HCT116 (cell line): ENCODE measurements around the gene FIZ1. TPM values are rescaled to one million over a fixed set of nuclear protein-coding genes. Genes with fewer than 3 reads are reported as not detected.

Experiments used
- ATAC-seq: fragments of 200-7000 bp; cut with Tn5 transposase; 2 replicates; pipeline ENCODE4 v1.9.1; 2020; ENCODE audit warnings: mild to moderate bottlenecking, moderate library complexity
- Bru-seq: library from RNA; stranded (reverse); fragments of 400-500 nt; gene quantifications from one replicate; lab custom pipeline; 2021; lab: Mats Ljungman, UMichigan
- BruChase-seq, 2 experiments: library from RNA; stranded (reverse); fragments of 400-500 nt; gene quantifications; one replicate each; lab custom pipeline; 2021; lab: Mats Ljungman, UMichigan
- BruUV-seq: library from RNA; stranded (reverse); fragments of 400-500 nt; replicated peaks from 2 replicates; lab custom pipeline; 2021; lab: Mats Ljungman, UMichigan
- CTCF ChIA-PET: fragments of 300-600 bp; sonication (Branson Sonifier 250); formaldehyde crosslinking; loops from one replicate; lab custom pipeline; 2021; ENCODE audit warnings: antibody characterized with exemption; lab: Charles Lee
- POLR2A ChIA-PET: fragments of 300-600, 350-600 bp; sonication (Branson Sonifier 250); formaldehyde crosslinking; loops from one replicate; lab custom pipeline; 2021; ENCODE audit warnings: antibody characterized with exemption; lab: Charles Lee
- RAD21 ChIA-PET, 2 experiments: fragments of 300-600 bp; sonication (Branson Sonifier 250); formaldehyde crosslinking; loops; one replicate each; lab custom pipeline; 2023; ENCODE audit warnings: low total read pairs in 2 of 2; ENCODE audit not compliant: uncharacterized antibody in 2 of 2, unreplicated experiment in 2 of 2, low non-redundant PET in 1 of 2; lab: Charles Lee
- DNase-seq: peaks from one replicate; pipeline ENCODE4 v3.0.0-alpha.2; 2010; ENCODE audit warnings: low read depth, low spot score
- H2AFZ ChIP-seq: fragments of 200-600 bp; shearing (Covaris generic), sonication (generic); 2 replicates; pipeline ENCODE4 v1.6.1; 2017; ENCODE audit warnings: low read depth, mixed run types, mixed read lengths, antibody characterized with exemption, low read length; ENCODE audit not compliant: poor library complexity, severe bottlenecking
- H3K27ac ChIP-seq: 2 replicates; pipeline ENCODE4 v1.5.1; 2012; ENCODE audit warnings: low read depth, low read length
- H3K27me3 ChIP-seq: fragments of 200-600 bp; sonication (generic); 2 replicates; pipeline ENCODE4 v1.6.1; 2016; ENCODE audit warnings: mixed run types, low read length, mixed read lengths; ENCODE audit not compliant: insufficient read depth
- H3K36me3 ChIP-seq, 2 experiments: fragments of 200-500 bp in 1 of 2; fragments of 200-600 bp in 1 of 2; sonication (Bioruptor generic) in 1 of 2; sonication (generic) in 1 of 2; 2 replicates each; pipeline versions ENCODE4 v1.5.1 to v1.6.1; 2014 to 2016; ENCODE audit warnings: low read length in 2 of 2, inconsistent platforms in 1 of 2, mixed read lengths in 1 of 2, mixed run types in 1 of 2; ENCODE audit not compliant: insufficient read depth in 2 of 2, control insufficient read depth in 1 of 2
- H3K4me1 ChIP-seq, 2 experiments: fragments of 200-600 bp in 1 of 2; sonication (generic) in 1 of 2; 2 replicates each; pipeline versions ENCODE4 v1.5.1 to v1.6.1; 2012 to 2017; ENCODE audit warnings: low read length in 2 of 2, inconsistent platforms in 1 of 2, mild to moderate bottlenecking in 1 of 2, mixed read lengths in 1 of 2, mixed run types in 1 of 2, moderate library complexity in 1 of 2; ENCODE audit not compliant: insufficient read depth in 2 of 2, control insufficient read depth in 1 of 2
- H3K4me2 ChIP-seq: fragments of 200-600 bp; sonication (generic); 2 replicates; pipeline ENCODE4 v1.6.1; 2017; ENCODE audit warnings: mixed run types, low read length, mixed read lengths
- H3K4me3 ChIP-seq, 2 experiments: fragments of 200-600 bp in 1 of 2; sonication (generic) in 1 of 2; replicated peaks in 1 of 2; 2 replicates each; pipeline ENCODE4 v1.5.1; 2011 to 2016; ENCODE audit warnings: low read length in 2 of 2, control low read depth in 1 of 2, low read depth in 1 of 2, mild to moderate bottlenecking in 1 of 2, mixed read lengths in 1 of 2, mixed run types in 1 of 2
- H3K79me2 ChIP-seq: fragments of 200-600 bp; sonication (generic); 2 replicates; pipeline ENCODE4 v1.6.1; 2017; ENCODE audit warnings: mild to moderate bottlenecking, mixed run types, low read length, moderate library complexity, mixed read lengths; ENCODE audit not compliant: insufficient read depth
- H3K9ac ChIP-seq: fragments of 200-600 bp; sonication (generic); 2 replicates; pipeline ENCODE4 v1.6.1; 2016; ENCODE audit warnings: low read length, mixed read lengths
- H3K9me2 ChIP-seq: fragments of 200-600 bp; sonication (generic), shearing (Covaris generic); 2 replicates; pipeline ENCODE4 v1.6.1; 2017; ENCODE audit warnings: mixed run types, mild to moderate bottlenecking, moderate library complexity; ENCODE audit not compliant: insufficient read depth
- H3K9me3 ChIP-seq, 2 experiments: fragments of 200-500 bp in 1 of 2; fragments of 200-600 bp in 1 of 2; sonication (Bioruptor generic) in 1 of 2; sonication (generic) in 1 of 2; 2 replicates each; pipeline ENCODE4 v1.6.1; 2014 to 2017; ENCODE audit warnings: low read length in 2 of 2, mixed read lengths in 2 of 2, inconsistent platforms in 1 of 2, low read depth in 1 of 2, mild to moderate bottlenecking in 1 of 2, mixed run types in 1 of 2, moderate library complexity in 1 of 2; ENCODE audit not compliant: control insufficient read depth in 1 of 2, insufficient read depth in 1 of 2
- H4K20me1 ChIP-seq: fragments of 200-600 bp; sonication (generic), shearing (Covaris generic); 2 replicates; pipeline ENCODE4 v1.6.1; 2017; ENCODE audit warnings: mixed run types, mild to moderate bottlenecking, moderate library complexity; ENCODE audit not compliant: insufficient read depth
- ATF3 ChIP-seq: IDR thresholded peaks from 2 replicates; pipeline ENCODE4 v1.6.1; 2012
- CBX3 ChIP-seq: IDR thresholded peaks from 2 replicates; pipeline ENCODE4 v1.6.1; 2012; ENCODE audit warnings: low read depth
- EGR1 ChIP-seq: IDR thresholded peaks from 2 replicates; pipeline ENCODE4 v1.6.1; 2012; ENCODE audit warnings: low read depth
- ELF1 ChIP-seq: IDR thresholded peaks from 2 replicates; pipeline ENCODE4 v1.6.1; 2012; ENCODE audit warnings: low read depth, borderline replicate concordance
- MAX ChIP-seq: IDR thresholded peaks from 2 replicates; pipeline ENCODE4 v1.6.1; 2012
- POLR2A ChIP-seq: IDR thresholded peaks from 2 replicates; pipeline ENCODE4 v1.7.0; 2011; ENCODE audit warnings: borderline replicate concordance; ENCODE audit not compliant: insufficient read depth, insufficient read length; ENCODE audit errors: extremely low read depth
- RAD21 ChIP-seq: IDR thresholded peaks from 2 replicates; pipeline ENCODE4 v1.6.1; 2012; ENCODE audit warnings: low read depth, mild to moderate bottlenecking
- REST ChIP-seq: IDR thresholded peaks from 2 replicates; pipeline ENCODE4 v1.6.1; 2012; ENCODE audit warnings: low read depth
- SIN3A ChIP-seq: IDR thresholded peaks from 2 replicates; pipeline ENCODE4 v1.6.1; 2012; ENCODE audit warnings: low read depth
- SP1 ChIP-seq: IDR thresholded peaks from 2 replicates; pipeline ENCODE4 v1.6.1; 2012; ENCODE audit warnings: low read depth
- YY1 ChIP-seq: IDR thresholded peaks from 2 replicates; pipeline ENCODE4 v1.6.1; 2011; ENCODE audit warnings: low read length, low read depth, moderate library complexity, mild to moderate bottlenecking; ENCODE audit not compliant: insufficient replicate concordance; ENCODE audit errors: extremely low read depth
- ZNF274 ChIP-seq: fragments of 200-500 bp; sonication (Bioruptor generic); IDR thresholded peaks from 2 replicates; pipeline ENCODE4 v1.6.1; 2014; ENCODE audit warnings: mild to moderate bottlenecking, low read depth, low read length, inconsistent platforms
- intact Hi-C: fragments of 100-400 bp; cut with micrococcal nuclease; formaldehyde crosslinking; loops from 2 replicates; pipeline ENCODE4 v1.10.0; 2022
- long read RNA-seq: library from polyadenylated mRNA; unstranded; transcript quantifications from one replicate; pipeline ENCODE4 v2.0.0, GENCODE V29; 2021; ENCODE audit not compliant: unreplicated experiment
- polyA plus RNA-seq: library from polyadenylated mRNA; unstranded; fragments of >200 nt; gene quantifications from 2 replicates; pipeline ENCODE4 v1.2.1, GENCODE V29; 2012; ENCODE audit warnings: missing spikeins
- total RNA-seq: library from RNA; stranded (reverse); gene quantifications from one replicate; pipeline ENCODE4 v1.2.1, GENCODE V29; 2021; ENCODE audit not compliant: unreplicated experiment

FIZ1 gene
- total RNA-seq, result 15.3 TPM
- 11.7 and 12.5 TPM in 2 replicates for polyA plus RNA-seq
- Bru-seq, nascent RNA, result percentile 65 among the genes with signal in this experiment
- BruChase-seq, experiment 1, labeled RNA remaining after a 6-hour chase, result percentile 69 among the genes with signal in this experiment
- percentile 71 among the genes with signal in this experiment for BruChase-seq, experiment 2, labeled RNA remaining after a 2-hour chase
- long read RNA-seq, full-length matches to known transcripts, result 10 of 16 reads
- long read RNA-seq, partial matches to known transcripts, result 0 of 16 reads
- long read RNA-seq, other reads (novel, unspliced or antisense), result 6 of 16 reads

- POLR2A ChIA-PET, result interaction anchor here (0.6 to 1.8 kb wide), 13 partner anchors 9 to 123 kb away, joined by 3 to 9 read pairs (median 4); partner anchors contain the start of genes U2AF2, ZNF581, ZNF628 and ZNF784
- intact Hi-C loops, result loop anchor here (1.0 kb wide), 1 partner anchor 25 kb away; the partner anchor contains the start of gene ZNF784
Observed at GRCh38 chr19:55599468-55599841, at the start of gene FIZ1. FIZ1 (minus strand) TSS chr19:55599517; CDS start chr19:55597865, 1,652 bp downstream.

GRCh38 chr19:55648585-55649267, 49.4 kb upstream of the FIZ1 start:
- ChIA-PET POLR2A (no interaction called here), RAD21 (no interaction called here), CTCF (no interaction called here)
- Histone ChIP-seq H2AFZ (no peak overlapping the region), H3K79me2 (peaks cover 20% of the 10 kb centered on the region), H3K9me2 (no peaks in the 10 kb centered on the region), H3K27ac (no peak overlapping the region), H3K9ac (no peak overlapping the region), H3K4me2 (no peak overlapping the region), H3K4me1 (peaks cover 11 to 22% of the 10 kb centered on the region in 2 experiments; a peak in 3 of 4 replicates), H3K36me3 (peaks cover 10 to 12% of the 10 kb centered on the region in 2 experiments; a peak in 3 of 4 replicates), H4K20me1 (no peaks in the 10 kb centered on the region), H3K4me3 (no peak overlapping the region), H3K9me3 (no peaks in the 10 kb centered on the region), H3K27me3 (no peaks in the 10 kb centered on the region)
- DNase-seq, result no peak
- intact Hi-C loops, result no loop called here
- no peak for ATAC-seq
- BruUV-seq, result no TSS peak
- TF ChIP-seq POLR2A (no peak), ZNF274 (no peak), YY1 (no peak), ATF3 (no peak), MAX (no peak), REST (no peak), ELF1 (no peak)

More at GRCh38 chr19:55599468-55599841, at the start of gene FIZ1:
- Histone ChIP-seq H3K4me2 (peak within 1 kb of the TSS; percentile 96), H3K79me2 (peaks cover 4% of the 10 kb centered on the region; the same call in 1 of the 2 replicates)
- CTCF ChIA-PET, result interaction anchor here (1.0 to 2.5 kb wide), 8 partner anchors 12 to 453 kb away, joined by 4 to 14 read pairs (median 6); no protein-coding TSS in a partner anchor
- DNase-seq, result peak; percentile 97
- RAD21 ChIA-PET, result interaction anchor here (0.6 kb wide), 2 partner anchors 20 to 84 kb away, joined by 3 read pairs; no protein-coding TSS in a partner anchor
- TF ChIP-seq MAX (no peak), CBX3 (no peak), ZNF274 (no peak), SIN3A (no peak; the same call in 1 of the 2 replicates), YY1 (peak; percentile 98), RAD21 (no peak), EGR1 (peak; percentile 89; the same call in 1 of the 2 replicates), SP1 (peak; percentile 80)
- TF ChIP-seq, all 23 proteins: peak for 3
- Histone ChIP-seq H3K9ac (peak within 1 kb of the TSS; percentile 80), H3K9me3 (no peaks in the 10 kb centered on the region), H4K20me1 (no peaks in the 10 kb centered on the region), H3K4me3 (peak within 1 kb of the TSS; percentile 56 to 67), H3K27ac (peak within 1 kb of the TSS; percentile 83), H3K9me2 (no peaks in the 10 kb centered on the region), H3K27me3 (no peaks in the 10 kb centered on the region), H3K36me3 (peaks cover 3 to 18% of the 10 kb centered on the region in 2 experiments), H3K4me1 (peaks cover 24 to 39% of the 10 kb centered on the region in 2 experiments), H2AFZ (peak within 1 kb of the TSS; percentile 57)
- no TSS peak for BruUV-seq
- ATAC-seq, result peak; percentile 78
